Osteocyte (in vitro differentiated cells): ENCODE measurements around the gene MYOCD. TPM values are rescaled to one million over a fixed set of nuclear protein-coding genes. Genes with fewer than 3 reads are reported as not detected.

ENCODE experiments used
- DNase-seq: peaks from one replicate; pipeline ENCODE4 v3.0.0; 2021; ENCODE audit warnings: mixed read lengths; ENCODE audit not compliant: unreplicated experiment; ENCODE audit errors: extremely low spot score
- H3K27ac Mint-ChIP-seq: one replicate; pipeline ENCODE4 v1.8.0; 2021; ENCODE audit warnings: mild to moderate bottlenecking, mixed read lengths; ENCODE audit not compliant: unreplicated experiment
- H3K27me3 Mint-ChIP-seq: one replicate; pipeline ENCODE4 v1.8.0; 2021; ENCODE audit warnings: mixed read lengths; ENCODE audit not compliant: unreplicated experiment
- H3K36me3 Mint-ChIP-seq: one replicate; pipeline ENCODE4 v1.8.0; 2021; ENCODE audit warnings: mixed read lengths; ENCODE audit not compliant: unreplicated experiment
- H3K4me1 Mint-ChIP-seq: one replicate; pipeline ENCODE4 v1.8.0; 2021; ENCODE audit warnings: mixed read lengths; ENCODE audit not compliant: unreplicated experiment
- H3K4me3 Mint-ChIP-seq: one replicate; pipeline ENCODE4 v1.8.0; 2021; ENCODE audit warnings: mild to moderate bottlenecking, moderate library complexity, mixed read lengths; ENCODE audit not compliant: unreplicated experiment
- H3K9me3 Mint-ChIP-seq: one replicate; pipeline ENCODE4 v1.8.0; 2021; ENCODE audit warnings: mixed read lengths; ENCODE audit not compliant: unreplicated experiment
- total RNA-seq: library from RNA; stranded (reverse); gene quantifications from 2 replicates; pipeline ENCODE4 v1.2.1, GENCODE V29; 2021
- TF ChIP-seq, protein P1 (sequence below): fragments of 200-600 bp; sonication (generic); IDR thresholded peaks from 2 replicates; pipeline ENCODE4 v1.5.0; 2021; ENCODE audit warnings: antibody characterized with exemption, mild to moderate bottlenecking, moderate library complexity

Gene MYOCD
- total RNA-seq, 1 donor from 2014 or later: 13.7 TPM

DNA sequence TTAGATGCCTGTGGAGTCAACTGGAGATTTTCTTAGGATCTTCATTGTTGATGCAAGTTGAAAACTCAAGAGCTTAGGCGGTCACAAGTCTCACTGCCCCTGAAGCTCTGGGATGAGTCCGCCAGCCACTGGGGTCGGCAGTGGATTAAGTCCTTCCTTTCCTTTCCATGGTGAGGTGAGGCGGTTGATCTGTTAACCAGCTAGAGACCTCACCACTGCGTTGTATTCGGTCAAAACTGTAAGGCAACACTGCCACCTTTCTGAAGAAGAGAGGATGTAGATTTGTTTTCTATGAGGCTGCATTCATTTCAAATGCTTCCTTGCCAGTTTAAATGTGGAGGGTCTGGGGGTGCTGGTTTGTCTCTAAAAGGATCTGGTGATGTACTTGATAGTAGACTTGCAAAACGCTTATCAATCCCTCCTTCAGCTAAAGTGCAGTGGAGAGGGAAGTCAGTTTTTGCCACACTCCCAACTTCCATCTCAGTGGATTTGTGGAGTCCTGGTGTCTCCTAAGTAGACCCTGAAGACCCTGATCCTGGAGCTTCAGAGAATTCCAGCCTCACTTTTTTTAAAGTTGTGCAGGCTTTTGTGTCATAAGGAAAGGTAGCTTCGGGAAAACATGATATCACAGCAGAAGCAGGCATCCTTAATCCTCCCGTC, 1.7 kb downstream of the MYOCD start:
- H3K27me3 Mint-ChIP-seq: no peaks in the 10 kb centered on the region
- peak overlapping the region; percentile 88 for H3K4me3 Mint-ChIP-seq
- no peak for DNase-seq
- TF ChIP-seq, protein P1, sequence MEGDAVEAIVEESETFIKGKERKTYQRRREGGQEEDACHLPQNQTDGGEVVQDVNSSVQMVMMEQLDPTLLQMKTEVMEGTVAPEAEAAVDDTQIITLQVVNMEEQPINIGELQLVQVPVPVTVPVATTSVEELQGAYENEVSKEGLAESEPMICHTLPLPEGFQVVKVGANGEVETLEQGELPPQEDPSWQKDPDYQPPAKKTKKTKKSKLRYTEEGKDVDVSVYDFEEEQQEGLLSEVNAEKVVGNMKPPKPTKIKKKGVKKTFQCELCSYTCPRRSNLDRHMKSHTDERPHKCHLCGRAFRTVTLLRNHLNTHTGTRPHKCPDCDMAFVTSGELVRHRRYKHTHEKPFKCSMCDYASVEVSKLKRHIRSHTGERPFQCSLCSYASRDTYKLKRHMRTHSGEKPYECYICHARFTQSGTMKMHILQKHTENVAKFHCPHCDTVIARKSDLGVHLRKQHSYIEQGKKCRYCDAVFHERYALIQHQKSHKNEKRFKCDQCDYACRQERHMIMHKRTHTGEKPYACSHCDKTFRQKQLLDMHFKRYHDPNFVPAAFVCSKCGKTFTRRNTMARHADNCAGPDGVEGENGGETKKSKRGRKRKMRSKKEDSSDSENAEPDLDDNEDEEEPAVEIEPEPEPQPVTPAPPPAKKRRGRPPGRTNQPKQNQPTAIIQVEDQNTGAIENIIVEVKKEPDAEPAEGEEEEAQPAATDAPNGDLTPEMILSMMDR: peak; percentile 82
- H3K4me1 Mint-ChIP-seq: peaks cover 69% of the 10 kb centered on the region
- peak overlapping the region; percentile 78 for H3K27ac Mint-ChIP-seq
- no peaks in the 10 kb centered on the region for H3K36me3 Mint-ChIP-seq
- H3K9me3 Mint-ChIP-seq: no peaks in the 10 kb centered on the region

DNA sequence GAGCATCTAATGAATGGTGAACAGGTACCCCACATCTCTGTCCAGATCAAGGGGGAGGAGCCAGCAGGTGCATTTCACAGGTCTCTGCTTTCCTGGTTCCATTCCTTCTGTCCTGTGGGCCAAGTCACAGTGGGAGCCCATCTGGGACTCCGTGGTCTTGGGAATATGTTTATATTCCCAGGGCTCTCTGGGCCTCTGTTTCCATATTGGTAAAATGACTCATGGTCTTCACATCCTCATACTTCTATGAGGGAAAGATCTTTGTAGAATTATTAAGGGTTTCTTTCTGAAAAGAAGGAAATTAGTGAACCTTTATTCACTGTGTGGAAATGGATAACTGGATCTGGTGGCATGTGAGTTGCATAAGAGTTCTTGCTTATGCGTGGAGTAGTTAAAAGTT, 6.2 kb downstream of the MYOCD start:
- Mint-ChIP-seq H3K27me3 (no peaks in the 10 kb centered on the region), H3K4me3 (no peak overlapping the region), H3K36me3 (no peaks in the 10 kb centered on the region), H3K9me3 (no peaks in the 10 kb centered on the region), H3K4me1 (peaks cover 54% of the 10 kb centered on the region), H3K27ac (peak overlapping the region; percentile 61)
- DNase-seq: no peak
- TF ChIP-seq, protein P1: no peak

DNA sequence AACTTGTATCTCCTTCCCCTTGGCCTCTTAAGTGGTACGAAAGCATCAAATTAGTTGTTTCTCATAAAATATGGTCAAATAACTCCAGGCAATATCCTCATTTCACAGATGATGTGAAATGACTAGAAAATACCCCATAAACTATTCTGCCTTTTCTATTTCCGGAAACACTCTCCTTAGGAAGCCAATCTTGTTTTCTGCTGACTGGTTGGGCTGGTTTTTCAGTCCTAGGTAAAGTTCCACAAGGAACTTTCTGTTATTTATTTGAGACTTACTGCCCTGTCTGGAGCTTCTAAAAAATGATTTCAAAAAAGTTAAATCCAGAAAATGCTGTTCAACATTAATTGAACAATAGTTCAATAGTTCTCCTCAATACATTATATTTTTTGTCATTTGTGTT, 7.3 kb downstream of the MYOCD start:
- no peaks in the 10 kb centered on the region for H3K36me3 Mint-ChIP-seq
- no peak for DNase-seq
- no peak overlapping the region for H3K4me3 Mint-ChIP-seq
- no peaks in the 10 kb centered on the region for H3K9me3 Mint-ChIP-seq
- TF ChIP-seq, protein P1: no peak
- H3K4me1 Mint-ChIP-seq: peaks cover 43% of the 10 kb centered on the region
- peak overlapping the region; percentile 29 for H3K27ac Mint-ChIP-seq
- no peaks in the 10 kb centered on the region for H3K27me3 Mint-ChIP-seq

DNA sequence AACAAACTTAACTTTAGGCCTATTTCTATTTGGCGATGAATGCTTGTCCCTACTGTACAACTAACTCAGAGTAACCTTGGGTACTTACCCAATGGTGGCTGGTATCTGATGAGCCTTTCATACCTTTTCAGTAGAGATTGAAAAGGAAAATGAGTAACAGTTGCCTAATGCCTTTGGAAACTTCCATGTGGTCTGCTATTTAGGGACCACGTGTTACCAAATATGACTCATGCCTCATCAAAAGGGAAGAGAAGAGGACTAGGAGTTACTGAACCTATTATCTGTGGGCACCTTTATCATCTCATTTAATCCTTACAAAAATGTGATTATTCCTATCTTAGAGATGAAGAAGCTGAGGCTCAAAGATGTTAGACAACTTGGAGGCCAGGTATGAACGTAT, 8.1 kb downstream of the MYOCD start:
- peaks cover 35% of the 10 kb centered on the region for H3K4me1 Mint-ChIP-seq
- H3K27ac Mint-ChIP-seq: no peak overlapping the region
- no peaks in the 10 kb centered on the region for H3K9me3 Mint-ChIP-seq
- no peak overlapping the region for H3K4me3 Mint-ChIP-seq
- no peaks in the 10 kb centered on the region for H3K36me3 Mint-ChIP-seq
- TF ChIP-seq, protein P1: no peak
- H3K27me3 Mint-ChIP-seq: no peaks in the 10 kb centered on the region
- DNase-seq: no peak

DNA sequence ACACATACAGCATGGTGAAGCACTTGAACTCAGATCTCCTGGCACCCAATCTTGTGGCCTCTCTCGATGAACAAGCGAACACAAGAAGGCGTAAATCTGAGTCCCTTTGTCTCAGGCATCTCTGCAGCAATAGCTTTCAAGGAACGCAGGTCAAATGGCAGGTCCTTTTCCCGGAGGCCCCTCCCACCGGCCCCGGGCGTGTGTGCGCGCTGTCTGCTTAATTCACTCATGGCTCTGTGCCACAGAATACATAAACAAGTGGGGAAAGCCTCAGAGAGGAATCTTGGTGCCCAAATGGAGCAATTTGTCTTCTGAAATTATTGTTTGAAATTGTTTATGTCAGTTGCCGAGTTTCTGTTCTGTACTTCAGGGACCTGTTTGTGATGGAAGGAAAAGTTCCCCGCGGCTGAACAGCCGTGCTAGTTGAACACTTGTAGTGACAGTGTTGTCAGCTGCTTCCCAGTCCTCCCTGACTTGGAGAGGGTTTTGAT, 14.8 kb downstream of the MYOCD start:
- H3K4me1 Mint-ChIP-seq: peaks cover 7% of the 10 kb centered on the region
- H3K27ac Mint-ChIP-seq: no peak overlapping the region
- TF ChIP-seq, protein P1: no peak
- DNase-seq: no peak
- no peak overlapping the region for H3K4me3 Mint-ChIP-seq
- peaks cover 3% of the 10 kb centered on the region for H3K36me3 Mint-ChIP-seq
- no peaks in the 10 kb centered on the region for H3K9me3 Mint-ChIP-seq
- no peaks in the 10 kb centered on the region for H3K27me3 Mint-ChIP-seq
